ENCODE results near the gene TNFRSF14. TPM values are rescaled to one million over a fixed set of nuclear protein-coding genes. Genes with fewer than 3 reads are reported as not detected.

The TNFRSF14 gene
- total and polyA plus RNA-seq, 2 experiments from 2014 or later = not detected

GRCh38 chr1:2558861-2559260, 2.7 kb downstream of the TNFRSF14 start:
- peaks cover 5% of the 10 kb centered on the region for H3K27me3 Mint-ChIP-seq (ENCODE audit: insufficient read depth, low read depth, poor library complexity)
- Histone ChIP-seq H3K4me2 (no peak overlapping the region), H3K79me2 (replicated peaks; ENCODE audit: insufficient read depth) (no peaks in the 10 kb centered on the region), H4K20me1 (replicated peaks; ENCODE audit: insufficient read depth) (no peaks in the 10 kb centered on the region), H3K27me3 (ENCODE audit: insufficient read depth) (no peaks in the 10 kb centered on the region), H3K36me3 (ENCODE audit: insufficient read depth) (no peaks in the 10 kb centered on the region), H3K9me2 (ENCODE audit: insufficient read depth) (no peaks in the 10 kb centered on the region), H3K4me1 (ENCODE audit: insufficient read depth) (no peaks in the 10 kb centered on the region), H3K4me3 (no peak overlapping the region), H2AFZ (no peak overlapping the region), H3F3A (replicated peaks; ENCODE audit: low read depth) (no peaks in the 10 kb centered on the region), H3K27ac (ENCODE audit: low read depth) (no peak overlapping the region)
- DNase-seq (ENCODE audit: low spot score) = no peak
- no peak for ATAC-seq
- H3K4me3 Mint-ChIP-seq = no peak overlapping the region
- peaks cover 7% of the 10 kb centered on the region; the same call in 2 of the 3 replicates for H3K4me1 Mint-ChIP-seq
- TF ChIP-seq CTCF (conservative IDR thresholded peaks at IDR 0.05; ENCODE audit: low read depth in 2 of 2) = no peak
- TF ChIP-seq EZH2phosphoT487 (IDR thresholded peaks at IDR 0.05; ENCODE audit: unreplicated experiment) = no peak
- TF ChIP-seq ZNF462 (CRISPR knock-in tag; IDR thresholded peaks at IDR 0.05) = no peak
- TF ChIP-seq ETS1 (IDR thresholded peaks at IDR 0.05) = no peak
- no peak for TF ChIP-seq STAT1 (IDR thresholded peaks at IDR 0.05; ENCODE audit: unreplicated experiment)
- TF ChIP-seq ZNF331 (CRISPR knock-in tag; IDR thresholded peaks at IDR 0.05; ENCODE audit: low read depth) = no peak
- no peak for TF ChIP-seq POLR2AphosphoS5 (IDR thresholded peaks at IDR 0.05; ENCODE audit: low read depth)
- TF ChIP-seq ZNF114 (CRISPR knock-in tag; IDR thresholded peaks at IDR 0.05) = no peak
- TF ChIP-seq CREB1 (CRISPR knock-in tag; IDR thresholded peaks at IDR 0.05; ENCODE audit: low read depth) = no peak
- no peak for TF ChIP-seq NANOG (IDR thresholded peaks at IDR 0.05; ENCODE audit: borderline replicate concordance)
- no peak for TF ChIP-seq REST (IDR thresholded peaks at IDR 0.05; ENCODE audit: unreplicated experiment)
- no peak for TF ChIP-seq JUNB (IDR thresholded peaks at IDR 0.05; ENCODE audit: unreplicated experiment)
- TF ChIP-seq EZH2 (IDR thresholded peaks at IDR 0.05; ENCODE audit: low read depth, unreplicated experiment) = no peak
- no peak overlapping the region for H3K27ac Mint-ChIP-seq
- no peaks in the 10 kb centered on the region; the same call in 2 of the 3 replicates for H3K36me3 Mint-ChIP-seq (ENCODE audit: low read depth)
- no peaks in the 10 kb centered on the region for H3K9me3 Mint-ChIP-seq
